Upper lobe of left lung (tissue), 6 donors: ENCODE measurements around the gene SFTA2. TPM values are rescaled to one million over a fixed set of nuclear protein-coding genes. Genes with fewer than 3 reads are reported as not detected.
"Not testable (repeated sequence)": the region's sequence is repeated elsewhere in the genome, so short reads cannot be mapped to it uniquely, and the experiment has no call there.

Experiments used
- ATAC-seq, 2 donors: fragments of 200-7000 bp; cut with Tn5 transposase; one replicate each; pipeline ENCODE4 v1.9.1; 2022; ENCODE audit warnings: mild to moderate bottlenecking in 2 of 2, moderate library complexity in 2 of 2; ENCODE audit not compliant: low FRiP score in 2 of 2
- DNase-seq, 2 donors: peaks; one replicate each; pipeline ENCODE4 v3.0.0-alpha.2; 2019 to 2020
- H3K27ac ChIP-seq, 4 donors: fragments of 200-600 bp; sonication (generic); one replicate each; pipeline ENCODE4 v1.5.1; 2016 to 2019
- H3K27me3 ChIP-seq, 4 donors: fragments of 200-600 bp; sonication (generic); one replicate each; pipeline ENCODE4 v1.5.1; 2017 to 2019
- H3K36me3 ChIP-seq, 4 donors: fragments of 200-600 bp; sonication (generic); one replicate each; pipeline ENCODE4 v1.5.1; 2016 to 2019
- H3K4me1 ChIP-seq, 4 donors: fragments of 200-600 bp; sonication (generic); one replicate each; pipeline ENCODE4 v1.5.1; 2018 to 2019
- H3K4me3 ChIP-seq, 4 donors: fragments of 200-600 bp; sonication (generic); one replicate each; pipeline ENCODE4 v1.5.1; 2017 to 2019; ENCODE audit warnings: mild to moderate bottlenecking in 2 of 4, moderate library complexity in 1 of 4
- H3K9me3 ChIP-seq, 4 donors: fragments of 200-600 bp; sonication (generic); one replicate each; pipeline ENCODE4 v1.5.1; 2018 to 2019
- CTCF ChIP-seq, 6 experiments: fragments of 450-650 bp in 4 of 6; fragments of 200-600 bp in 2 of 6; sonication (generic) in 2 of 6; IDR thresholded peaks; one replicate each; pipeline ENCODE4 v1.5.1; 2016 to 2019; ENCODE audit warnings: antibody characterized with exemption in 6 of 6
- EP300 ChIP-seq, 4 donors: sonication (generic); formaldehyde crosslinking; IDR thresholded peaks; one replicate each; pipeline ENCODE4 v1.5.1; 2017; ENCODE audit warnings: antibody characterized with exemption in 4 of 4, control low read depth in 2 of 4
- POLR2A ChIP-seq, 4 donors: fragments of 450-650 bp; IDR thresholded peaks; one replicate each; pipeline ENCODE4 v1.5.1; 2016 to 2017; ENCODE audit warnings: antibody characterized with exemption in 4 of 4, mild to moderate bottlenecking in 2 of 4
- POLR2AphosphoS5 ChIP-seq, 2 donors: sonication (generic); formaldehyde crosslinking; IDR thresholded peaks; one replicate each; pipeline ENCODE4 v1.5.1; 2017; ENCODE audit warnings: antibody characterized with exemption in 2 of 2
- WGBS, 2 donors: methylation state at CpG; one replicate each; pipeline ENCODE4 v1.1.5; 2017 to 2018; 5-methylcytosine and 5-hydroxymethylcytosine counted together
- total RNA-seq, 6 donors: library from RNA; depleted of rRNA in 4 of 6; stranded (reverse); fragments of >200 nt in 4 of 6; gene quantifications; one replicate each; pipeline versions ENCODE4 v1.1.0 to v1.2.1, GENCODE V29; 2016 to 2021
- donor health status: DM: no; HTN: no; CAD: no; lungs with moderate emphysema.
- donor health status: DM: no; HTN: yes; CAD: no; lungs with severe emphysema.

The SFTA2 gene
- total RNA-seq, 6 donors from 2014 or later, result 80.7 to 511 (median 229) TPM

GRCh38 chr6:30908700-30909099, 23.3 kb downstream of the SFTA2 start:
- TF ChIP-seq POLR2A (IDR thresholded peaks at IDR 0.05) (no peak), CTCF (IDR thresholded peaks at IDR 0.05) (no peak), EP300 (IDR thresholded peaks at IDR 0.05) (no peak), POLR2AphosphoS5 (IDR thresholded peaks at IDR 0.05) (no peak)
- Histone ChIP-seq H3K27ac (peak overlapping the region in 2 of 4 donors; percentile 60 to 65), H3K4me3 (peak overlapping the region; percentile 61 to 88 (median 74)), H3K4me1 (peaks cover 13 to 22% (median 17%) of the 10 kb centered on the region in 4 donors), H3K27me3 (no peaks in the 10 kb centered on the region), H3K9me3 (no peaks in the 10 kb centered on the region), H3K36me3 (peaks cover 11 to 31% (median 21%) of the 10 kb centered on the region in 4 donors)
- 19 to 27% methylated on average over 2 of the region's 2 CpGs for WGBS, 2 donors
- ATAC-seq (no peak), DNase-seq (no peak)

DNA sequence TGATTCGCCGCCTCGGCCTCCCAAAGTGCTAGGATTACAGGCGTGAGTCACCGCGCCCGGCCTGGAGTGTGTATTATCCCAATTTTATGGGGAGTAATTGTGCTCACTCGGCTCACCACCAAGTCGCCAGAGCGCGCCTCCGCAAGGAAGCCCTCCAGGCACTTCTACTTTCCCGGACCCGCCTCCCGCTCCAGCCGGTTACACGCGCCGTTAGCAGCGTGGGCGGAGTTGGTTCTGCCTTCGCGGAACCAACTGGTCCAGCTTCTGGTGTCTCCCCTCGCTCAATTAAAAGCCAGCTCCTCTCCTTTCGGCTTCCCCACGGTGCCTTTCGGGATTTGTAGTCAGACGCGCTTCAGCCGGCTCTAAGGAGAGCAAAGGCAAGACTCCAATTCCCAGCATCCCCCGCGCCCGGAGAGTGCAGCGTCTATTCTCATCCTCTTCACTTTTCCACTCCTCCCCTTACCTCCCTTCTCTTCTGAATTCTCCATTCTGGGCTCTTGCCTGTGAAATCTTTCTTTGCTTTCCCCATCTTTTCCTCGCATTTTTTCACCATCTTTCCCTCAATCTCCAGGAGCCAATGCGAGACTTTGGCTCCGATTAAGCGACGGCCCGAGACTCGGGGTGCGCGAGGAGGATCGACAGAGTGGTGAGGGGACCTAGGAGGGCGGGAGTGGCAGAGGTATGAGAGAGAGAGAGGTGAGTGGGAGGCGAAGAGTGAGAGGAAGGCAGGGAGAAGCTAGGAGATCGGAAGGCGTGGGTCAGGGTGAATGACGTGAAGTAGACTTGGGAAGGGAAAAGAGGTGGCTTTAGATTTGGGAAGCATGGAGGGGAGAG, 24.0 kb downstream of the SFTA2 start, which contains the start of gene GTF2H4:
Gene GTF2H4 (plus strand): TSS at position 450 of the 834 bp plus-strand sequence.
- Histone ChIP-seq H3K9me3 (no peaks in the 10 kb centered on the region), H3K36me3 (peaks cover 11 to 29% (median 20%) of the 10 kb centered on the region in 4 donors), H3K4me1 (peaks cover 8 to 16% (median 13%) of the 10 kb centered on the region in 4 donors), H3K27ac (peak within 1 kb of the TSS in 3 of 4 donors; percentile 58 to 65 (median 60)), H3K27me3 (no peaks in the 10 kb centered on the region), H3K4me3 (peak within 1 kb of the TSS; percentile 61 to 88 (median 74))
- TF ChIP-seq POLR2AphosphoS5 (IDR thresholded peaks at IDR 0.05) (peak in 1 of 2 donors; percentile 69), EP300 (IDR thresholded peaks at IDR 0.05) (no peak), POLR2A (IDR thresholded peaks at IDR 0.05) (peak in 2 of 4 donors; percentile 29 to 50), CTCF (IDR thresholded peaks at IDR 0.05) (peak in 2 of 6 experiments; percentile 11 to 35)
- ATAC-seq, result peak; percentile 98 to 99
- peak; percentile 92 to 98 for DNase-seq
- WGBS, 2 donors, result 0 to 2% methylated on average over 38 to 49 of the region's 49 CpGs

DNA sequence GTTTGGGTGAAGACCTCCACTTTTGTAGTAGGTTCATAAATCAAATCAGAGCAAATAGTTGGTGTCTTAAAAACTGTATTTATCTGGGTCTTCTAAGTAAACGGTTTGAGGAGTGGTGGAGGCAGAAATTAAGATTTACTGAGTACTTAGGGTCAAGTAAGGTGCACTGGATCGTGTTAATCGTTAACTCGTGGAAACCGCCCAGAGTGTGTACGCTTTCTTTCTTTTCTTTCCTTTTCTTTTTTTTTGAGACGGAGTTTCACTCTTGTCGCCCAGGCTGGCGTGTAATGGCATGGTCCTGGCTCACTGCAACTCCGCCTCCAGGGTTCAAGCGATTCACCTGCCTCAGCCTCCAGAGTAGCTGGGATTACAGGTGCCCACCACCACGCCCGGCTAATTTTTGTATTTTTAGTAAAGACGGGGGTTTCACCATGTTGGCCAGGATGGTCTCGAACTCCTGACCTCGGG, 24.6 kb downstream of the SFTA2 start:
- Histone ChIP-seq H3K36me3 (peaks cover 11 to 27% (median 19%) of the 10 kb centered on the region in 4 donors), H3K4me1 (peaks cover 8 to 16% (median 13%) of the 10 kb centered on the region in 4 donors), H3K27ac (peak overlapping the region in 2 of 4 donors; percentile 18 to 54), H3K4me3 (peak overlapping the region in 3 of 4 donors; percentile 62 to 88 (median 86))
- H3K9me3 ChIP-seq, ATAC-seq, H3K27me3 ChIP-seq, DNase-seq: not testable (repeated sequence)
- WGBS, 2 donors, result 34 to 48% methylated on average over 13 to 16 of the region's 16 CpGs

GRCh38 chr6:30903236-30903635, 28.7 kb downstream of the SFTA2 start:
- 83 to 92% methylated on average over 4 of the region's 4 CpGs for WGBS, 2 donors
- no peak for TF ChIP-seq POLR2AphosphoS5 (IDR thresholded peaks at IDR 0.05)
- TF ChIP-seq EP300 (IDR thresholded peaks at IDR 0.05), result no peak
- no peak for TF ChIP-seq POLR2A (IDR thresholded peaks at IDR 0.05)
- TF ChIP-seq CTCF (IDR thresholded peaks at IDR 0.05), result no peak
- H3K27me3 ChIP-seq, result no peaks in the 10 kb centered on the region
- H3K36me3 ChIP-seq, result peaks cover 0 to 18% (median 8%) of the 10 kb centered on the region in 4 donors
- H3K9me3 ChIP-seq, result no peaks in the 10 kb centered on the region
- DNase-seq, result no peak
- no peak overlapping the region for H3K4me3 ChIP-seq
- no peak overlapping the region for H3K27ac ChIP-seq
- peaks cover 0 to 7% (median 3%) of the 10 kb centered on the region in 4 donors for H3K4me1 ChIP-seq
- ATAC-seq, result no peak

GRCh38 chr6:30902709-30903108, 29.3 kb downstream of the SFTA2 start:
- DNase-seq (no peak), ATAC-seq (no peak)
- H3K36me3 ChIP-seq, result peaks cover 3 to 23% (median 11%) of the 10 kb centered on the region in 4 donors
- H3K27me3 ChIP-seq, result no peaks in the 10 kb centered on the region
- H3K4me1 ChIP-seq, result peaks cover 0 to 7% (median 3%) of the 10 kb centered on the region in 4 donors
- TF ChIP-seq POLR2A (IDR thresholded peaks at IDR 0.05), result no peak
- TF ChIP-seq CTCF (IDR thresholded peaks at IDR 0.05), result no peak
- no peak for TF ChIP-seq EP300 (IDR thresholded peaks at IDR 0.05)
- no peak for TF ChIP-seq POLR2AphosphoS5 (IDR thresholded peaks at IDR 0.05)
- no peaks in the 10 kb centered on the region for H3K9me3 ChIP-seq
- 46 to 49% methylated on average over 5 of the region's 5 CpGs for WGBS, 2 donors
- H3K4me3 ChIP-seq, result no peak overlapping the region
- no peak overlapping the region for H3K27ac ChIP-seq

GRCh38 chr6:30902196-30902595, 29.8 kb downstream of the SFTA2 start:
- WGBS, 2 donors, result 81 to 83% methylated on average over 9 of the region's 9 CpGs
- H3K4me3 ChIP-seq, H3K27me3 ChIP-seq, ATAC-seq, H3K4me1 ChIP-seq, H3K9me3 ChIP-seq, DNase-seq, H3K27ac ChIP-seq: not testable (repeated sequence)
- peaks cover 3 to 28% (median 16%) of the 10 kb centered on the region in 4 donors for H3K36me3 ChIP-seq
